ENCODE results near the gene RCOR1.

- no peak for TF ChIP-seq POLR2A (IDR thresholded peaks at IDR 0.05)
- TF ChIP-seq, protein P1, sequence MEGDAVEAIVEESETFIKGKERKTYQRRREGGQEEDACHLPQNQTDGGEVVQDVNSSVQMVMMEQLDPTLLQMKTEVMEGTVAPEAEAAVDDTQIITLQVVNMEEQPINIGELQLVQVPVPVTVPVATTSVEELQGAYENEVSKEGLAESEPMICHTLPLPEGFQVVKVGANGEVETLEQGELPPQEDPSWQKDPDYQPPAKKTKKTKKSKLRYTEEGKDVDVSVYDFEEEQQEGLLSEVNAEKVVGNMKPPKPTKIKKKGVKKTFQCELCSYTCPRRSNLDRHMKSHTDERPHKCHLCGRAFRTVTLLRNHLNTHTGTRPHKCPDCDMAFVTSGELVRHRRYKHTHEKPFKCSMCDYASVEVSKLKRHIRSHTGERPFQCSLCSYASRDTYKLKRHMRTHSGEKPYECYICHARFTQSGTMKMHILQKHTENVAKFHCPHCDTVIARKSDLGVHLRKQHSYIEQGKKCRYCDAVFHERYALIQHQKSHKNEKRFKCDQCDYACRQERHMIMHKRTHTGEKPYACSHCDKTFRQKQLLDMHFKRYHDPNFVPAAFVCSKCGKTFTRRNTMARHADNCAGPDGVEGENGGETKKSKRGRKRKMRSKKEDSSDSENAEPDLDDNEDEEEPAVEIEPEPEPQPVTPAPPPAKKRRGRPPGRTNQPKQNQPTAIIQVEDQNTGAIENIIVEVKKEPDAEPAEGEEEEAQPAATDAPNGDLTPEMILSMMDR (IDR thresholded peaks at IDR 0.05), result no peak
Observed at GRCh38 chr14:102760496-102761193, 168.2 kb downstream of the RCOR1 start.

Measured in ovary (tissue), 3 donors.